IPS-20b (cell line): ENCODE data around the gene CTSO.
"Not testable (repeated sequence)": the region's sequence is repeated elsewhere in the genome, so short reads cannot be mapped to it uniquely, and the experiment has no call there.

Source experiments
- H3K27ac ChIP-seq: one replicate; pipeline ENCODE4 v1.5.1; 2013; ENCODE audit warnings: low read length
- H3K27me3 ChIP-seq: 2 replicates; pipeline ENCODE4 v1.6.1; 2013; ENCODE audit warnings: mild to moderate bottlenecking, low read length, inconsistent platforms; ENCODE audit not compliant: insufficient read depth
- H3K36me3 ChIP-seq: 2 replicates; pipeline ENCODE4 v1.6.1; 2013; ENCODE audit warnings: low read depth, mild to moderate bottlenecking, inconsistent platforms, low read length, moderate library complexity; ENCODE audit not compliant: insufficient read depth
- H3K4me1 ChIP-seq: 2 replicates; pipeline ENCODE4 v1.6.1; 2013; ENCODE audit warnings: mild to moderate bottlenecking, control low read depth, inconsistent platforms, low read length, moderate library complexity; ENCODE audit not compliant: insufficient read depth
- H3K4me3 ChIP-seq: 2 replicates; pipeline ENCODE4 v1.5.1; 2013; ENCODE audit warnings: mild to moderate bottlenecking, low read length, inconsistent platforms
- H3K9ac ChIP-seq: 2 replicates; pipeline ENCODE4 v1.6.1; 2013; ENCODE audit warnings: low read depth, mild to moderate bottlenecking, inconsistent platforms, low read length, moderate library complexity
- H3K9me3 ChIP-seq: 2 replicates; pipeline ENCODE4 v1.6.1; 2013; ENCODE audit warnings: mild to moderate bottlenecking, low read depth, low read length, inconsistent platforms; ENCODE audit not compliant: insufficient read depth

The CTSO gene

GRCh38 chr4:155901013-155901412 lies 52.7 kb downstream of the CTSO start:
- Histone ChIP-seq H3K9me3 (no peaks in the 10 kb centered on the region; the same call in 1 of the 2 replicates), H3K27ac (no peak overlapping the region), H3K27me3 (no peaks in the 10 kb centered on the region), H3K4me3 (no peak overlapping the region), H3K4me1 (peaks cover 6% of the 10 kb centered on the region; the same call in 1 of the 2 replicates), H3K9ac (no peak overlapping the region), H3K36me3 (no peaks in the 10 kb centered on the region)

GRCh38 chr4:155900381-155900780 lies 53.3 kb downstream of the CTSO start:
- Histone ChIP-seq H3K9ac (no peak overlapping the region), H3K27ac (no peak overlapping the region), H3K27me3 (no peaks in the 10 kb centered on the region), H3K36me3 (no peaks in the 10 kb centered on the region), H3K4me1 (peaks cover 6% of the 10 kb centered on the region; the same call in 1 of the 2 replicates), H3K9me3 (no peaks in the 10 kb centered on the region; the same call in 1 of the 2 replicates), H3K4me3 (no peak overlapping the region)

- H3K36me3 ChIP-seq = no peaks in the 10 kb centered on the region
- H3K9ac ChIP-seq = no peak overlapping the region
- no peak overlapping the region for H3K4me3 ChIP-seq
- H3K9me3 ChIP-seq = no peaks in the 10 kb centered on the region; the same call in 1 of the 2 replicates
- no peak overlapping the region for H3K27ac ChIP-seq
- peaks cover 6% of the 10 kb centered on the region; the same call in 1 of the 2 replicates for H3K4me1 ChIP-seq
- no peaks in the 10 kb centered on the region for H3K27me3 ChIP-seq
Measured at GRCh38 chr4:155899891-155900290, 53.8 kb downstream of the CTSO start.

DNA sequence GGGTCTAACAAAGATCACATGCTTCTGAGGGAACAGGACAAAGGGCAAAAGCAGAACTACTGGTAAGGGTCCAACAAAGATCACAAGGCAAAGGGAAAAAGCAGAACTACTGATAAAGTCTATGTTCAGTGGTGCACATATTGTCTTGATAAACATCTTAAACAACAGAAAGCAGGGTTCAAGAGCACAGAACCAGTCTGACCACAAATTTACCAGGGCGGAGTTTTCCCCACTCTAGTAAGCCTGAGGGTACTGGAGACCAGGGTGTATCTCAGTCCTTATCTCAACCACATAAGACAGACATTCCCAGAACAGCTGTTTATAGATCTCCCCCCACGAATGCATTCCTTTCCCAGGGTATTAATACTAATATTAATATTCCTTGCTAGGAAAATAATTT lies 55.3 kb downstream of the CTSO start:
- not testable (repeated sequence) for H3K4me3 ChIP-seq, H3K4me1 ChIP-seq, H3K9me3 ChIP-seq, H3K27ac ChIP-seq, H3K9ac ChIP-seq, H3K27me3 ChIP-seq, H3K36me3 ChIP-seq

DNA sequence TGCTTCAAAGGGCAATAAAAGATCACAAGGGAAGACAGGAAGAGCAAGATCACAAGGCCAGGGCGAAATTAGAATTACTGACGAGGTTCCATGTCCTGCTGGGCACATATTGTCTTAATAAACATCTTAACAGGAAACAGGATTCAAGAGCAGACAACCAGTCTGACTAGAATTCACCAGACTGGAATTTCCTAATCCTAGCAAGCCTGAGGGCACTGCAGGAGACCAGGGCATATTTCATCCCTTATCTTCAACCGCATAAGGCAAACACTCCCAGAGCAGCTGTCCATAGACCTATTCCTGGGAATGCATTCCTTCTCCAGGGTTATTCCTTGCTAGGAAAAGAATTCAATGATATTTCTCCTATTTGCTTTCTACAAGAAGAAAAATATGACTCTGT lies 62.6 kb downstream of the CTSO start:
- Histone ChIP-seq H3K27ac (no peak overlapping the region), H3K9me3 (peaks cover 5% of the 10 kb centered on the region; the same call in 1 of the 2 replicates), H3K4me3 (no peak overlapping the region), H3K4me1 (no peaks in the 10 kb centered on the region), H3K36me3 (no peaks in the 10 kb centered on the region), H3K27me3 (no peaks in the 10 kb centered on the region), H3K9ac (no peak overlapping the region)

- no peak overlapping the region for H3K9ac ChIP-seq
- H3K4me3 ChIP-seq = no peak overlapping the region
- H3K27me3 ChIP-seq = no peaks in the 10 kb centered on the region
- no peaks in the 10 kb centered on the region for H3K4me1 ChIP-seq
- peaks cover 5% of the 10 kb centered on the region; the same call in 1 of the 2 replicates for H3K9me3 ChIP-seq
- no peak overlapping the region for H3K27ac ChIP-seq
- H3K36me3 ChIP-seq = no peaks in the 10 kb centered on the region
Measured at GRCh38 chr4:155889946-155890345, 63.7 kb downstream of the CTSO start.

- H3K9me3 ChIP-seq = peaks cover 5% of the 10 kb centered on the region; the same call in 1 of the 2 replicates
- no peak overlapping the region for H3K9ac ChIP-seq
- no peak overlapping the region for H3K4me3 ChIP-seq
- H3K4me1 ChIP-seq = no peaks in the 10 kb centered on the region
- H3K27me3 ChIP-seq = no peaks in the 10 kb centered on the region
- H3K36me3 ChIP-seq = no peaks in the 10 kb centered on the region
- H3K27ac ChIP-seq = no peak overlapping the region
Measured at GRCh38 chr4:155889031-155889793, 64.5 kb downstream of the CTSO start.

- Histone ChIP-seq H3K27ac (no peak overlapping the region), H3K4me3 (no peak overlapping the region), H3K4me1 (no peaks in the 10 kb centered on the region), H3K9ac (no peak overlapping the region), H3K36me3 (no peaks in the 10 kb centered on the region), H3K9me3 (peaks cover 8% of the 10 kb centered on the region), H3K27me3 (no peaks in the 10 kb centered on the region)
Measured at GRCh38 chr4:155887847-155888570, 65.7 kb downstream of the CTSO start.

DNA sequence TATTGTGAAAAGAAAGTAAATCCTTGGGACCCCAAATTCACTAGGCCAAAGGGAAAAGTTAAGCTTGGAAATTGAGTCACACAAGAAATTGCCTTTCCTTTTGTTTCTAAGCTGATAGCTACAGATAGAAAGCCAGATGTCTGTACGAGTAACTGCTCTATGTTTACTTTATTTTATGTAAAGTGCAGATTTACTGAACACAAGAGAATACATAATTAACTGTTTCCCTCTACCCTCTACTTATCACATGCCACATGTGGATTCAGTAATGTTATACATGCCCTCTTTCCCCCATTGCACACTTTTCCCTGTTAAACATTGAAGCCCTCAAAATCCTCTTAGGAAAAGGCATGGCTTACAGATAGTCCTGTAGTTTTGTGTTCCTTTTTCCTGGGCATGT lies 66.6 kb downstream of the CTSO start:
- Histone ChIP-seq H3K4me1 (no peaks in the 10 kb centered on the region), H3K9ac (no peak overlapping the region), H3K36me3 (no peaks in the 10 kb centered on the region), H3K9me3 (peaks cover 8% of the 10 kb centered on the region), H3K4me3 (no peak overlapping the region), H3K27me3 (no peaks in the 10 kb centered on the region), H3K27ac (no peak overlapping the region)

DNA sequence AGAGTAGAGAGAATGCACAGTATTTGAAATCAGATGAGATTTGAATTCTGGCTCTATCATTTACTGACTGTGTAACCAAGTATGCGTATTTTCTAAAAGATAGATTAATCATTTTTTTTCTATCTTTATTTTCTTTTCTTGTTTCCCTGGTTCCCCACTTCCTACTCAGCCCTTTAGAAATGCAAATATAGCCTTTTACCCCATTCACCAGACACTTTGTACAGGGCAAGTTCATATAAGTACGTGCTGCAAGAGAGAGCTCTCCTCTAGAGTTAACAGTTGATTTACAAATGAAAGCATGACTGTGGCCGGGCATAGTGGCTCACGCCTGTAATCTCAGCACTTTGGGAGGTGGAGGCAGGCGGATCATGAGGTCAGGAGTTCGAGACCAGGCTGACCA lies 68.0 kb downstream of the CTSO start:
- Histone ChIP-seq H3K4me3 (no peak overlapping the region), H3K27ac (no peak overlapping the region), H3K9ac (no peak overlapping the region), H3K4me1 (no peaks in the 10 kb centered on the region), H3K27me3 (no peaks in the 10 kb centered on the region), H3K36me3 (no peaks in the 10 kb centered on the region), H3K9me3 (peaks cover 8% of the 10 kb centered on the region)

DNA sequence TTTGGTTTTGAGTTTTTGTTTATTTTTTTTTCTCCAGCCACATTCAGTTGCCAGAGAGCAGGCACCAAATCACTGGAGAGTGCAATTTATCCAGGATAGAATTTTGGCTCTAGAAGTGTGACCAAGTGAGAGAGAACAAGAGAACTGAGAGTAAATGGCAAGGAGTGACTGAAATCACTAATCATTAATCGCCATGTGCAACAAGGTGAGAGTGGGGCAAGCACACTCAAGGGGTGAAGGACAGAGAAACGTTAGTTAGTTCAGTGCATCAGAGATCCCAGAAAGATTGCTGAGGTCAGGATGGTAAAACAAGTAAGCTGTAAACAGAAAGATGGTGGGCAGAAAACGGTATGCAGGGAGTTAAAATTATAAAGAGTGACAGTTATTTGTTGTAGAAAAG lies 69.8 kb downstream of the CTSO start:
- no peaks in the 10 kb centered on the region for H3K36me3 ChIP-seq
- no peak overlapping the region for H3K27ac ChIP-seq
- H3K9ac ChIP-seq = no peak overlapping the region
- no peaks in the 10 kb centered on the region for H3K4me1 ChIP-seq
- H3K9me3 ChIP-seq = peaks cover 4% of the 10 kb centered on the region; the same call in 1 of the 2 replicates
- H3K27me3 ChIP-seq = no peaks in the 10 kb centered on the region
- no peak overlapping the region for H3K4me3 ChIP-seq

GRCh38 chr4:155881555-155881954 lies 72.1 kb downstream of the CTSO start:
- H3K4me1 ChIP-seq = no peaks in the 10 kb centered on the region
- no peaks in the 10 kb centered on the region for H3K27me3 ChIP-seq
- H3K9ac ChIP-seq = no peak overlapping the region
- peaks cover 4% of the 10 kb centered on the region; the same call in 1 of the 2 replicates for H3K9me3 ChIP-seq
- H3K36me3 ChIP-seq = no peaks in the 10 kb centered on the region
- H3K27ac ChIP-seq = no peak overlapping the region
- H3K4me3 ChIP-seq = no peak overlapping the region
